ENCODE data around the gene ENO1. TPM values are rescaled to one million over a fixed set of nuclear protein-coding genes. Genes with fewer than 3 reads are reported as not detected.

Gene ENO1
- total and polyA plus RNA-seq, 4 donors = 270 to 499 (median 380) TPM

- TF ChIP-seq GABPA (IDR thresholded peaks at IDR 0.05 in 1 of 2, conservative IDR thresholded peaks at IDR 0.05 in 1 of 2) (no peak), HNF4A (conservative IDR thresholded peaks at IDR 0.05) (no peak), RAD21 (IDR thresholded peaks at IDR 0.05) (no peak), NR2F2 (IDR thresholded peaks at IDR 0.05) (no peak), SP1 (IDR thresholded peaks at IDR 0.05) (no peak), TAF1 (conservative IDR thresholded peaks at IDR 0.05) (no peak)
- Histone ChIP-seq H3K4me1 (ENCODE audit: control insufficient read depth in 4 of 4, insufficient read depth in 4 of 4, low read length in 3 of 4) (peaks cover 26 to 73% (median 55%) of the 10 kb centered on the region in 4 donors), H3K27me3 (ENCODE audit: control insufficient read depth in 4 of 4, insufficient read depth in 4 of 4, low read length in 3 of 4) (no peaks in the 10 kb centered on the region), H3K27ac (ENCODE audit: low read depth in 1 of 2, low read length in 2 of 2) (peak overlapping the region in 1 of 2 donors; percentile 12), H3K9ac (ENCODE audit: low read depth in 1 of 2, low read length in 2 of 2) (peak overlapping the region in 1 of 2 donors; percentile 33), H3K9me3 (ENCODE audit: control insufficient read depth in 4 of 4, low read length in 3 of 4) (no peaks in the 10 kb centered on the region), H3K36me3 (ENCODE audit: control insufficient read depth in 4 of 4, insufficient read depth in 3 of 4, low read depth in 1 of 4, low read length in 3 of 4) (peaks cover 7 to 35% (median 26%) of the 10 kb centered on the region in 4 donors), H3K4me3 (ENCODE audit: low read depth in 1 of 3, low read length in 3 of 3) (no peak overlapping the region)
- 79% methylated on average over 3 of the region's 3 CpGs for WGBS
- DNase-seq (ENCODE audit: low spot score) = no peak
These were observed 2.4 kb downstream of the ENO1 start for GRCh38 chr1:8876087-8876486.

GRCh38 chr1:8875216-8875861, 3.1 kb downstream of the ENO1 start:
- WGBS = 70% methylated on average over 7 of the region's 7 CpGs
- Histone ChIP-seq H3K4me3 (ENCODE audit: low read depth in 1 of 3, low read length in 3 of 3) (no peak overlapping the region), H3K9ac (ENCODE audit: low read depth in 1 of 2, low read length in 2 of 2) (no peak overlapping the region), H3K27ac (ENCODE audit: low read depth in 1 of 2, low read length in 2 of 2) (peak overlapping the region in 1 of 2 donors; percentile 5), H3K9me3 (ENCODE audit: control insufficient read depth in 4 of 4, low read length in 3 of 4) (no peaks in the 10 kb centered on the region), H3K27me3 (ENCODE audit: control insufficient read depth in 4 of 4, insufficient read depth in 4 of 4, low read length in 3 of 4) (no peaks in the 10 kb centered on the region), H3K4me1 (ENCODE audit: control insufficient read depth in 4 of 4, insufficient read depth in 4 of 4, low read length in 3 of 4) (peaks cover 31 to 73% (median 55%) of the 10 kb centered on the region in 4 donors), H3K36me3 (ENCODE audit: control insufficient read depth in 4 of 4, insufficient read depth in 3 of 4, low read depth in 1 of 4, low read length in 3 of 4) (peaks cover 13 to 42% (median 33%) of the 10 kb centered on the region in 4 donors)
- no peak for DNase-seq (ENCODE audit: low spot score)
- TF ChIP-seq NR2F2 (IDR thresholded peaks at IDR 0.05) (no peak), RXRA (IDR thresholded peaks at IDR 0.05) (no peak)

- no peak for DNase-seq (ENCODE audit: low spot score)
- peak overlapping the region in 1 of 2 donors; percentile 50 for H3K9ac ChIP-seq (ENCODE audit: low read depth in 1 of 2, low read length in 2 of 2)
- no peak for TF ChIP-seq JUND (IDR thresholded peaks at IDR 0.05)
- TF ChIP-seq EGR1 (IDR thresholded peaks at IDR 0.05; ENCODE audit: low read depth in 2 of 2) = no peak
- TF ChIP-seq FOXA1 (IDR thresholded peaks at IDR 0.05) = no peak
- TF ChIP-seq MAX (IDR thresholded peaks at IDR 0.05) = no peak
- no peak for TF ChIP-seq FOXA2 (IDR thresholded peaks at IDR 0.05)
- no peak for TF ChIP-seq ATF3 (IDR thresholded peaks at IDR 0.05)
- no peak for TF ChIP-seq RAD21 (IDR thresholded peaks at IDR 0.05)
- H3K4me1 ChIP-seq (ENCODE audit: control insufficient read depth in 4 of 4, insufficient read depth in 4 of 4, low read length in 3 of 4) = peaks cover 31 to 78% (median 57%) of the 10 kb centered on the region in 4 donors
- H3K9me3 ChIP-seq (ENCODE audit: control insufficient read depth in 4 of 4, low read length in 3 of 4) = no peaks in the 10 kb centered on the region
- no peak overlapping the region for H3K4me3 ChIP-seq (ENCODE audit: low read depth in 1 of 3, low read length in 3 of 3)
- peaks cover 13 to 50% (median 37%) of the 10 kb centered on the region in 4 donors for H3K36me3 ChIP-seq (ENCODE audit: control insufficient read depth in 4 of 4, insufficient read depth in 3 of 4, low read depth in 1 of 4, low read length in 3 of 4)
- peak overlapping the region; percentile 80 to 95 for H3K27ac ChIP-seq (ENCODE audit: low read depth in 1 of 2, low read length in 2 of 2)
- WGBS = 92% methylated on average over 15 of the region's 15 CpGs
- H3K27me3 ChIP-seq (ENCODE audit: control insufficient read depth in 4 of 4, insufficient read depth in 4 of 4, low read length in 3 of 4) = no peaks in the 10 kb centered on the region
These were observed 4.0 kb downstream of the ENO1 start for GRCh38 chr1:8874230-8875201.
